Left colon (tissue), 2 donors: ENCODE results near the gene DOCK6. TPM values are rescaled to one million over a fixed set of nuclear protein-coding genes. Genes with fewer than 3 reads are reported as not detected.
"Not testable (repeated sequence)": the region's sequence is repeated elsewhere in the genome, so short reads cannot be mapped to it uniquely, and the experiment has no call there.

Experiments used
- ATAC-seq: fragments of 200-7000 bp; cut with Tn5 transposase; one replicate; pipeline ENCODE4 v1.9.1; 2020; ENCODE audit warnings: mild to moderate bottlenecking, moderate library complexity
- DNase-seq, 2 donors: peaks; one replicate each; pipeline ENCODE4 v3.0.0-alpha.2; 2020
- intact Hi-C, 2 donors: fragments of 100-400 bp; cut with DNase I in 1 of 2; cut with micrococcal nuclease in 1 of 2; formaldehyde crosslinking; loops; one replicate each; pipeline versions ENCODE4 v1.11.2 to v1.14.0; 2022; cut with DNase I, micrococcal nuclease
- total RNA-seq, 2 donors: library from RNA; stranded (reverse); fragmentation: NEBNext Ultra II Directional; extraction: Animal tissue kit (Norgen Biotek cat#: 25700); gene quantifications; one replicate each; pipeline ENCODE4 v1.2.1, GENCODE V29; 2021
- donor health status: DM: no; HTN: no; CAD: no.
- donor health status: DM: yes; HTN: yes; CAD: no.

Gene DOCK6
- total RNA-seq, 2 donors from 2014 or later: 64.7 to 77.6 TPM

- ATAC-seq (no peak), DNase-seq (no peak)
- intact Hi-C loops: no loop called here
Observed at GRCh38 chr19:11169896-11170678, 92.2 kb downstream of the DOCK6 start.

- no peak for ATAC-seq
- intact Hi-C loops: no loop called here
Observed at GRCh38 chr19:11168568-11168967, 93.8 kb downstream of the DOCK6 start.

GRCh38 chr19:11166281-11167142 is 95.8 kb downstream of the DOCK6 start:
- no peak for DNase-seq
- intact Hi-C loops: no loop called here
- ATAC-seq: no peak

More at GRCh38 chr19:11168568-11168967, 93.8 kb downstream of the DOCK6 start:
- no peak for DNase-seq

- DNase-seq (no peak), ATAC-seq (no peak)
- intact Hi-C loops: no loop called here
Observed at GRCh38 chr19:11165486-11166030, 96.8 kb downstream of the DOCK6 start.

GRCh38 chr19:11164879-11165406 is 97.4 kb downstream of the DOCK6 start:
- peak; percentile 49 to 70 for DNase-seq
- intact Hi-C loops: no loop called here
- peak; percentile 25 for ATAC-seq

- ATAC-seq (no peak), DNase-seq (no peak)
- intact Hi-C loops: no loop called here
Observed at GRCh38 chr19:11164296-11164695, 98.0 kb downstream of the DOCK6 start.

- ATAC-seq, DNase-seq, intact Hi-C loops: not testable (repeated sequence)
Observed at GRCh38 chr19:11160440-11160768, 101.9 kb downstream of the DOCK6 start.

- ATAC-seq: no peak
- DNase-seq: no peak
Observed at GRCh38 chr19:11159598-11160439, 102.5 kb downstream of the DOCK6 start.

GRCh38 chr19:11155373-11156120 is 106.8 kb downstream of the DOCK6 start, which contains the start of gene SPC24:
SPC24 (minus strand) TSS chr19:11155782; CDS start chr19:11155776, 6 bp downstream.
- ATAC-seq (peak; percentile 95), DNase-seq (peak; percentile 93 to 98)
- intact Hi-C loops: no loop called here

More at GRCh38 chr19:11159598-11160439, 102.5 kb downstream of the DOCK6 start:
- intact Hi-C loops: no loop called here

GRCh38 chr19:11154683-11155047 is 107.7 kb downstream of the DOCK6 start:
- DNase-seq (no peak), ATAC-seq (no peak)
- intact Hi-C loops: no loop called here

GRCh38 chr19:11152318-11153062 is 109.8 kb downstream of the DOCK6 start:
- DNase-seq (peak; percentile 46 to 90), ATAC-seq (peak; percentile 63)
- intact Hi-C loops: no loop called here

GRCh38 chr19:11151181-11151580 is 111.1 kb downstream of the DOCK6 start:
- intact Hi-C loops: no loop called here

More at GRCh38 chr19:11151181-11151580, 111.1 kb downstream of the DOCK6 start:
- ATAC-seq (no peak), DNase-seq (no peak)

Other genes starting within 250 kb of the DOCK6 start
- gene LDLR, start 173.1 kb downstream of the DOCK6 start, total RNA-seq: 100 to 1,000 TPM; 122 to 224 TPM
- 10 to 100 TPM in 1 of 2 donors, 1 to 10 TPM in 1; 2.6 to 11.6 TPM for gene SPC24, start 106.7 kb downstream of the DOCK6 start, total RNA-seq
- gene KANK2, start 65.0 kb downstream of the DOCK6 start, total RNA-seq: 10 to 100 TPM; 28.5 to 85.3 TPM
- gene ANGPTL8, start 22.9 kb downstream of the DOCK6 start, total RNA-seq: not detected
- not detected for gene TSPAN16, start 33.6 kb upstream of the DOCK6 start, total RNA-seq
- 10 to 100 TPM; 34.7 to 37.6 TPM for gene RAB3D, start 77.1 kb upstream of the DOCK6 start, total RNA-seq
- gene TMEM205, start 83.7 kb upstream of the DOCK6 start, total RNA-seq: 10 to 100 TPM; 43.5 to 51.9 TPM
- gene CCDC159, start 84.0 kb upstream of the DOCK6 start, total RNA-seq: 10 to 100 TPM; 28.6 to 30.2 TPM
- 1 to 10 TPM; 5.4 to 7.3 TPM for gene PLPPR2, start 92.9 kb upstream of the DOCK6 start, total RNA-seq
- 1 to 10 TPM; 3.3 to 3.4 TPM for gene SWSAP1, start 112.1 kb upstream of the DOCK6 start, total RNA-seq
- 1 to 10 TPM; 4.2 to 4.8 TPM for gene EPOR, start 121.8 kb upstream of the DOCK6 start, total RNA-seq
- 10 to 100 TPM; 21.1 to 23.9 TPM for gene RGL3, start 156.8 kb upstream of the DOCK6 start, total RNA-seq
- gene ODAD3, start 172.6 kb upstream of the DOCK6 start, total RNA-seq: under 1 TPM in 1 of 2 donors, not detected in 1; 0.42 TPM
- gene PRKCSH, start 173.1 kb upstream of the DOCK6 start, total RNA-seq: 100 to 1,000 TPM; 301 to 320 TPM
- gene ELAVL3, start 218.5 kb upstream of the DOCK6 start, total RNA-seq: under 1 TPM; 0.15 to 0.61 TPM
- 10 to 100 TPM in 1 of 2 donors, 1 to 10 TPM in 1; 7.5 to 10.4 TPM for gene ZNF653, start 243.3 kb upstream of the DOCK6 start, total RNA-seq